Astrocyte of the spinal cord (primary cell): ENCODE data around the gene TERF2IP.

ENCODE experiments used
- DNase-seq: peaks from one replicate; pipeline ENCODE4 v3.0.0; 2011; ENCODE audit warnings: low read depth, low spot score
- H3K4me3 ChIP-seq: 2 replicates; pipeline ENCODE4 v1.5.1; 2011; ENCODE audit warnings: low read depth, mild to moderate bottlenecking, low read length, moderate library complexity
- CTCF ChIP-seq: IDR thresholded peaks from 2 replicates; pipeline ENCODE4 v1.5.1; 2012; ENCODE audit warnings: low read depth, mild to moderate bottlenecking, low read length, inconsistent platforms
- in situ Hi-C: cut with HindIII; loops from 2 replicates; pipeline ENCODE4 v1.10.0; 2017; ENCODE audit warnings: low sequenced_read_pairs

Gene TERF2IP

GRCh38 chr16:75658175-75658574, 10.6 kb downstream of the TERF2IP start:
- no peak overlapping the region for H3K4me3 ChIP-seq
- in situ Hi-C loops = no loop called here
- DNase-seq = no peak
- TF ChIP-seq CTCF = no peak

GRCh38 chr16:75660321-75660720, 12.7 kb downstream of the TERF2IP start:
- no peak for TF ChIP-seq CTCF
- no peak for DNase-seq
- H3K4me3 ChIP-seq = no peak overlapping the region
- in situ Hi-C loops = no loop called here

- no peak for TF ChIP-seq CTCF
- H3K4me3 ChIP-seq = no peak overlapping the region
- in situ Hi-C loops = no loop called here
- no peak for DNase-seq
These were observed 13.2 kb downstream of the TERF2IP start for GRCh38 chr16:75660726-75661302.

- no peak overlapping the region for H3K4me3 ChIP-seq
- in situ Hi-C loops = no loop called here
- no peak for DNase-seq
- no peak for TF ChIP-seq CTCF
These were observed 19.9 kb downstream of the TERF2IP start for GRCh38 chr16:75667503-75667902.

- TF ChIP-seq CTCF = no peak
- no peak within 1 kb of the TSS for H3K4me3 ChIP-seq
- in situ Hi-C loops = no loop called here
- no peak for DNase-seq
These were observed 29.3 kb downstream of the TERF2IP start, which contains the start of gene CPHXL2 for GRCh38 chr16:75676909-75677308. Gene CPHXL2 (minus strand): TSS chr16:75677009. CDS start chr16:75676999, 10 bp downstream.

GRCh38 chr16:75679366-75679765, 31.8 kb downstream of the TERF2IP start:
- DNase-seq = no peak
- in situ Hi-C loops = no loop called here
- no peak overlapping the region for H3K4me3 ChIP-seq
- TF ChIP-seq CTCF = no peak
